ENCODE measurements around the gene PIGV.

PIGV gene

DNA sequence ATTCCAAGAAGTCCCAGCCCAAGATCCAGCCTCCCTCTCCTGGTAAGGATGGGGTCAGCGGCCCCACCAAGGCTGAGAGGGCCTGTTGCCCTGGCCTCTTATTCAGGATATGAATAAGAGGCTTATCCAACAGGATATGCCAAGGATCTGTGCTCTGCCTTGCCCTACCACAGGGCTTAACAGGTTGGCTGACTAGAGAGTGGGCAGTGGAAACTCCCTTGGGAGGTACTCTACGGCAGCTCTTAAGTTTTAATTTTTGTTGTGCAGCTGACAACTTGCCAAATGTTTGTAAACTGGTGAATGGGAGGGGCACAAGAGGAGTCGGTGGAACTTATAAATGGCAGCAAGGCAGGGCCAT is 16.5 kb upstream of the PIGV start:
- no peaks in the 10 kb centered on the region for H3K27me3 ChIP-seq (replicated peaks; ENCODE audit: insufficient read depth, low read length)
- no peak overlapping the region for H3K4me2 ChIP-seq (ENCODE audit: low read depth, low read length)
- H3K9ac ChIP-seq (ENCODE audit: low read length): no peak overlapping the region
- TF ChIP-seq, protein P1, sequence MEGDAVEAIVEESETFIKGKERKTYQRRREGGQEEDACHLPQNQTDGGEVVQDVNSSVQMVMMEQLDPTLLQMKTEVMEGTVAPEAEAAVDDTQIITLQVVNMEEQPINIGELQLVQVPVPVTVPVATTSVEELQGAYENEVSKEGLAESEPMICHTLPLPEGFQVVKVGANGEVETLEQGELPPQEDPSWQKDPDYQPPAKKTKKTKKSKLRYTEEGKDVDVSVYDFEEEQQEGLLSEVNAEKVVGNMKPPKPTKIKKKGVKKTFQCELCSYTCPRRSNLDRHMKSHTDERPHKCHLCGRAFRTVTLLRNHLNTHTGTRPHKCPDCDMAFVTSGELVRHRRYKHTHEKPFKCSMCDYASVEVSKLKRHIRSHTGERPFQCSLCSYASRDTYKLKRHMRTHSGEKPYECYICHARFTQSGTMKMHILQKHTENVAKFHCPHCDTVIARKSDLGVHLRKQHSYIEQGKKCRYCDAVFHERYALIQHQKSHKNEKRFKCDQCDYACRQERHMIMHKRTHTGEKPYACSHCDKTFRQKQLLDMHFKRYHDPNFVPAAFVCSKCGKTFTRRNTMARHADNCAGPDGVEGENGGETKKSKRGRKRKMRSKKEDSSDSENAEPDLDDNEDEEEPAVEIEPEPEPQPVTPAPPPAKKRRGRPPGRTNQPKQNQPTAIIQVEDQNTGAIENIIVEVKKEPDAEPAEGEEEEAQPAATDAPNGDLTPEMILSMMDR (IDR thresholded peaks at IDR 0.05; ENCODE audit: low read length): no peak
- no peak for TF ChIP-seq EZH2phosphoT487 (IDR thresholded peaks at IDR 0.05; ENCODE audit: low read length)
- TF ChIP-seq EZH2 (optimal IDR thresholded peaks at IDR 0.05; ENCODE audit: low read depth, low read length): no peak
- H4K20me1 ChIP-seq (ENCODE audit: insufficient read depth, low read length): no peaks in the 10 kb centered on the region
- H3F3A ChIP-seq (ENCODE audit: insufficient read depth, low read length): no peaks in the 10 kb centered on the region
- no peaks in the 10 kb centered on the region for H3K9me3 ChIP-seq (replicated peaks; ENCODE audit: insufficient read depth, low read length)
- H3K79me2 ChIP-seq (ENCODE audit: low read length): peaks cover 87% of the 10 kb centered on the region
- no peaks in the 10 kb centered on the region for H3K4me1 ChIP-seq (ENCODE audit: low read length)
- no peak overlapping the region for H3K27ac ChIP-seq (ENCODE audit: low read length)
- no peak overlapping the region for H2AFZ ChIP-seq (ENCODE audit: low read length)
- no peak for DNase-seq
- H3K36me3 ChIP-seq (replicated peaks; ENCODE audit: insufficient read depth, low read length): peaks cover 37% of the 10 kb centered on the region
- H3K9me2 ChIP-seq (replicated peaks; ENCODE audit: insufficient read depth, low read length): no peaks in the 10 kb centered on the region
- H3K4me3 ChIP-seq (ENCODE audit: low read length): no peak overlapping the region

DNA sequence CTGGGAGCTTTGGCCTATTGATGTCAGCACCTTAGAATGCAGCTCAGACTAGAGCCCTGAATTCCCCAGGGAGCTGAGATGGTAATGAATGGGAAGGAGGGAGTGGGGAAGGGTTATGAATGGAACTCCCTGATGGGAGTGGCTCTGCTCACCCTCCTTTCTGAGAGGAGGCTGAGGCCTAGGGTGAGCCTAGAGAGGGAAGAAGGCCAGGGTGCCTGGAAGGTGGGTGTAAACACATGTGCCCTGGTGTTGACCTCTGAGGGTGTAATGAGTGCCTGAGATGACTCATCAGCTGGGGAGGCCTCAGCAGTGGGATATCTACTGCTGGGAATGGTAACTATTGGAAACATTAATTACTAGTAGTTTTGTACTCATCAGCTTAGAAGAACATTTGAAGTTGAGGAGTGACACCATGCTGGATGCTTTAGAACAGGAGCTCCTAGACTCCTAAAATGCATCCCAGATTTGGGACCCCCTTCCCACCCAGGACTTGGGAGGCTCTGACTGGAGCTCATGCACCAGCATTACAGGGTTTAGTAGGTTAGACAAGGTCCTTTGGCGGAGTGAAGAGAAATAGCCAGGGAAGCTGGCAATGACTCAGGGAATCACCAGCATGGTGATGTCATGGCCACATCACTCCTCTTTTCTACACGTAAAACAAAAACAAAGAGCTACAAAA is 16.0 kb upstream of the PIGV start:
- Histone ChIP-seq H3K4me1 (ENCODE audit: low read length) (no peaks in the 10 kb centered on the region), H3K9me3 (replicated peaks; ENCODE audit: insufficient read depth, low read length) (no peaks in the 10 kb centered on the region), H3K4me2 (ENCODE audit: low read depth, low read length) (no peak overlapping the region), H3K36me3 (replicated peaks; ENCODE audit: insufficient read depth, low read length) (peaks cover 34% of the 10 kb centered on the region), H2AFZ (ENCODE audit: low read length) (no peak overlapping the region), H4K20me1 (ENCODE audit: insufficient read depth, low read length) (no peaks in the 10 kb centered on the region), H3K9ac (ENCODE audit: low read length) (no peak overlapping the region), H3K79me2 (ENCODE audit: low read length) (peaks cover 85% of the 10 kb centered on the region), H3K9me2 (replicated peaks; ENCODE audit: insufficient read depth, low read length) (no peaks in the 10 kb centered on the region), H3K4me3 (ENCODE audit: low read length) (no peak overlapping the region), H3K27me3 (replicated peaks; ENCODE audit: insufficient read depth, low read length) (no peaks in the 10 kb centered on the region), H3F3A (ENCODE audit: insufficient read depth, low read length) (no peaks in the 10 kb centered on the region), H3K27ac (ENCODE audit: low read length) (no peak overlapping the region)
- no peak for DNase-seq
- TF ChIP-seq EZH2 (optimal IDR thresholded peaks at IDR 0.05; ENCODE audit: low read depth, low read length): no peak
- no peak for TF ChIP-seq EZH2phosphoT487 (IDR thresholded peaks at IDR 0.05; ENCODE audit: low read length)
- TF ChIP-seq, protein P1 (IDR thresholded peaks at IDR 0.05; ENCODE audit: low read length): no peak

- Histone ChIP-seq H3F3A (ENCODE audit: insufficient read depth, low read length) (no peaks in the 10 kb centered on the region), H3K27me3 (replicated peaks; ENCODE audit: insufficient read depth, low read length) (no peaks in the 10 kb centered on the region), H3K9me2 (replicated peaks; ENCODE audit: insufficient read depth, low read length) (no peaks in the 10 kb centered on the region), H3K4me3 (ENCODE audit: low read length) (no peak overlapping the region), H3K9ac (ENCODE audit: low read length) (no peak overlapping the region), H3K4me1 (ENCODE audit: low read length) (no peaks in the 10 kb centered on the region), H3K9me3 (replicated peaks; ENCODE audit: insufficient read depth, low read length) (no peaks in the 10 kb centered on the region), H3K79me2 (ENCODE audit: low read length) (peaks cover 77% of the 10 kb centered on the region), H4K20me1 (ENCODE audit: insufficient read depth, low read length) (no peaks in the 10 kb centered on the region), H3K36me3 (replicated peaks; ENCODE audit: insufficient read depth, low read length) (peaks cover 31% of the 10 kb centered on the region), H3K27ac (ENCODE audit: low read length) (no peak overlapping the region), H3K4me2 (ENCODE audit: low read depth, low read length) (no peak overlapping the region), H2AFZ (ENCODE audit: low read length) (no peak overlapping the region)
- TF ChIP-seq, protein P1 (IDR thresholded peaks at IDR 0.05; ENCODE audit: low read length): no peak
- TF ChIP-seq EZH2phosphoT487 (IDR thresholded peaks at IDR 0.05; ENCODE audit: low read length): no peak
- TF ChIP-seq EZH2 (optimal IDR thresholded peaks at IDR 0.05; ENCODE audit: low read depth, low read length): no peak
- no peak for DNase-seq
Measured at GRCh38 chr1:26772687-26773086, 15.1 kb upstream of the PIGV start.

All from MM.1S (cell line).